ENCODE data around the gene AGTRAP. TPM values are rescaled to one million over a fixed set of nuclear protein-coding genes. Genes with fewer than 3 reads are reported as not detected.

AGTRAP gene
- total and polyA plus RNA-seq, 9 of the 15 experiments (the other 6 are each of a cell fraction or from before 2014, with no cell fraction given) = 26.8 to 105 (median 57.5) TPM

DNA sequence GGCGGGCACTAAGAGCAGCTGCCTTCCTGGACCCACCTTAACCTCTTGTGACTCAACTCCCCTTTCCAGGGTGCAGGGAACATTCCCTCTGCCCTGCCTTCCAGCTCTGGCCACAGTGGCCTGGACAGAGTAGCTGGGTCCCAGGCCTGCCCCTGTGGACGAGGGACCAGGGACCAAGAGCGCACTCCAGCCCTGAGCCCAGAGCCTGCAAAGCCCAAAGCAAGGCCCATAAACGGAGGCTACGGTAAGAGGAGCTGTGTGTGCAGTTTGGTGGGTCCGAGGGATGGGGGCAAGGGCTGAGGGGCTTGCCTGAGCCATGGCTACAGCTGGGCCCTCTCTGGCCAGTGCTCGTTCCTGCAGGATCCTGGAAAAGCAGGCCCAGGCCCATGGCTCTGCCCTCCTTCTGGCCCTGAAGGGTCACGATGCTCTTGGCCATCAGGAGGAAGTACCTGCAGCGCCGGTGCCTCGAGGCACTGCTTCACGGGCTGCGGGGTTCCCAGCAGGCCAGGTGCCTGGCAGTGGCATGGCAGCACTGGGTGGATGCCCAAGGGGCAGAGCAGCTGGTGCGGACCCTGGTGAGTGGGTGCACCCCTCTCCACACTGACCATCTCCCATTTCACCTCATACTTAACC lies 52.0 kb downstream of the AGTRAP start (continued):
- TF ChIP-seq MCM5 (IDR thresholded peaks at IDR 0.05; ENCODE audit: low read depth) = no peak
- no peak for TF ChIP-seq CEBPB (tag; IDR thresholded peaks at IDR 0.05)
- TF ChIP-seq GABPA (tag; conservative IDR thresholded peaks at IDR 0.05; ENCODE audit: low read depth) = no peak
- TF ChIP-seq MTA2 (IDR thresholded peaks at IDR 0.05; ENCODE audit: low read depth) = no peak
- TF ChIP-seq RBM22 (IDR thresholded peaks at IDR 0.05; ENCODE audit: low read depth, low read length, poor library complexity, severe bottlenecking) = peak; percentile 46
- TF ChIP-seq HDAC8 (tag; IDR thresholded peaks at IDR 0.05) = no peak; the same call in 1 of the 2 replicates
- no peak for TF ChIP-seq TCFL5 (CRISPR knock-in tag; conservative IDR thresholded peaks at IDR 0.05)
- no peak for TF ChIP-seq XRCC3 (IDR thresholded peaks at IDR 0.05)
- no peak for TF ChIP-seq HMG20A (CRISPR knock-in tag; conservative IDR thresholded peaks at IDR 0.05)
- TF ChIP-seq, protein P1, sequence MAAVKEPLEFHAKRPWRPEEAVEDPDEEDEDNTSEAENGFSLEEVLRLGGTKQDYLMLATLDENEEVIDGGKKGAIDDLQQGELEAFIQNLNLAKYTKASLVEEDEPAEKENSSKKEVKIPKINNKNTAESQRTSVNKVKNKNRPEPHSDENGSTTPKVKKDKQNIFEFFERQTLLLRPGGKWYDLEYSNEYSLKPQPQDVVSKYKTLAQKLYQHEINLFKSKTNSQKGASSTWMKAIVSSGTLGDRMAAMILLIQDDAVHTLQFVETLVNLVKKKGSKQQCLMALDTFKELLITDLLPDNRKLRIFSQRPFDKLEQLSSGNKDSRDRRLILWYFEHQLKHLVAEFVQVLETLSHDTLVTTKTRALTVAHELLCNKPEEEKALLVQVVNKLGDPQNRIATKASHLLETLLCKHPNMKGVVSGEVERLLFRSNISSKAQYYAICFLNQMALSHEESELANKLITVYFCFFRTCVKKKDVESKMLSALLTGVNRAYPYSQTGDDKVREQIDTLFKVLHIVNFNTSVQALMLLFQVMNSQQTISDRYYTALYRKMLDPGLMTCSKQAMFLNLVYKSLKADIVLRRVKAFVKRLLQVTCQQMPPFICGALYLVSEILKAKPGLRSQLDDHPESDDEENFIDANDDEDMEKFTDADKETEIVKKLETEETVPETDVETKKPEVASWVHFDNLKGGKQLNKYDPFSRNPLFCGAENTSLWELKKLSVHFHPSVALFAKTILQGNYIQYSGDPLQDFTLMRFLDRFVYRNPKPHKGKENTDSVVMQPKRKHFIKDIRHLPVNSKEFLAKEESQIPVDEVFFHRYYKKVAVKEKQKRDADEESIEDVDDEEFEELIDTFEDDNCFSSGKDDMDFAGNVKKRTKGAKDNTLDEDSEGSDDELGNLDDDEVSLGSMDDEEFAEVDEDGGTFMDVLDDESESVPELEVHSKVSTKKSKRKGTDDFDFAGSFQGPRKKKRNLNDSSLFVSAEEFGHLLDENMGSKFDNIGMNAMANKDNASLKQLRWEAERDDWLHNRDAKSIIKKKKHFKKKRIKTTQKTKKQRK (IDR thresholded peaks at IDR 0.05; ENCODE audit: borderline replicate concordance, low read depth, low read length) = no peak
- no peak for TF ChIP-seq ETV6 (IDR thresholded peaks at IDR 0.05; ENCODE audit: borderline replicate concordance in 1 of 2, low read depth in 2 of 2, low read length in 1 of 2)
- TF ChIP-seq ETV6 (CRISPR knock-in tag; IDR thresholded peaks at IDR 0.05; ENCODE audit: borderline replicate concordance) = no peak
- TF ChIP-seq CCAR2 (IDR thresholded peaks at IDR 0.05; ENCODE audit: low read depth, low read length) = no peak
- TF ChIP-seq CREM (IDR thresholded peaks at IDR 0.05; ENCODE audit: low read depth) = no peak
- TF ChIP-seq PRPF4 (IDR thresholded peaks at IDR 0.05; ENCODE audit: insufficient read depth, low read depth, low read length, poor library complexity, severe bottlenecking) = no peak
- TF ChIP-seq ZNF778 (CRISPR knock-in tag; IDR thresholded peaks at IDR 0.05) = no peak
- no peak for TF ChIP-seq ZNF146 (CRISPR knock-in tag; IDR thresholded peaks at IDR 0.05; ENCODE audit: unreplicated experiment)
- TF ChIP-seq RBM39 (optimal IDR thresholded peaks at IDR 0.05; ENCODE audit: low read depth, low read length) = no peak
- 0 out of 2 replicates have a peak, but pooled peaks have one; percentile 56 for TF ChIP-seq MYNN (IDR thresholded peaks at IDR 0.05)
- no peak for TF ChIP-seq MYNN (CRISPR knock-in tag; IDR thresholded peaks at IDR 0.05)
- peak; percentile 69; the same call in 1 of the 2 replicates for TF ChIP-seq ZNF121 (CRISPR knock-in tag; conservative IDR thresholded peaks at IDR 0.05)
- TF ChIP-seq, protein P2, sequence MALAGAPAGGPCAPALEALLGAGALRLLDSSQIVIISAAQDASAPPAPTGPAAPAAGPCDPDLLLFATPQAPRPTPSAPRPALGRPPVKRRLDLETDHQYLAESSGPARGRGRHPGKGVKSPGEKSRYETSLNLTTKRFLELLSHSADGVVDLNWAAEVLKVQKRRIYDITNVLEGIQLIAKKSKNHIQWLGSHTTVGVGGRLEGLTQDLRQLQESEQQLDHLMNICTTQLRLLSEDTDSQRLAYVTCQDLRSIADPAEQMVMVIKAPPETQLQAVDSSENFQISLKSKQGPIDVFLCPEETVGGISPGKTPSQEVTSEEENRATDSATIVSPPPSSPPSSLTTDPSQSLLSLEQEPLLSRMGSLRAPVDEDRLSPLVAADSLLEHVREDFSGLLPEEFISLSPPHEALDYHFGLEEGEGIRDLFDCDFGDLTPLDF (CRISPR knock-in tag; IDR thresholded peaks at IDR 0.05) = no peak
